ENCODE data around the gene SNIP1. TPM values are rescaled to one million over a fixed set of nuclear protein-coding genes. Genes with fewer than 3 reads are reported as not detected.

The SNIP1 gene
- total RNA-seq, 2 experiments from 2014 or later, result 57.9 to 64.7 TPM

GRCh38 chr1:37567023-37567422 lies 12.9 kb upstream of the SNIP1 start:
- ChIA-PET CTCF (no interaction called here), POLR2A (no interaction called here)
- Histone ChIP-seq H3K4me3 (ENCODE audit: low read length) (no peak overlapping the region), H3K4me1 (ENCODE audit: insufficient read depth, low read length) (no peaks in the 10 kb centered on the region), H3K9me3 (ENCODE audit: control insufficient read depth in 1 of 2, insufficient read depth in 1 of 2, low read length in 2 of 2) (no peaks in the 10 kb centered on the region), H3K27me3 (ENCODE audit: control insufficient read depth in 1 of 2, insufficient read depth in 2 of 2, low read length in 2 of 2) (no peaks in the 10 kb centered on the region), H3K27ac (ENCODE audit: low read depth in 1 of 2, low read length in 2 of 2) (no peak overlapping the region), H3K36me3 (ENCODE audit: insufficient read depth, low read length) (peaks cover 72% of the 10 kb centered on the region)
- no peak for TF ChIP-seq CTCF (IDR thresholded peaks at IDR 0.05)
- Mint-ChIP-seq H3K36me3 (ENCODE audit: low read depth) (peaks cover 77% of the 10 kb centered on the region), H3K9me3 (no peaks in the 10 kb centered on the region), H3K4me1 (ENCODE audit: low read depth) (no peaks in the 10 kb centered on the region), H3K4me3 (no peak overlapping the region), H3K27me3 (no peaks in the 10 kb centered on the region), H3K27ac (no peak overlapping the region)
- ATAC-seq (ENCODE audit: poor library complexity) (no peak), DNase-seq (no peak)
- intact Hi-C loops (cut with DNase I, micrococcal nuclease), result no loop called here

- H3K4me1 ChIP-seq (ENCODE audit: insufficient read depth, low read length), result no peaks in the 10 kb centered on the region
- no peak overlapping the region for H3K4me3 ChIP-seq (ENCODE audit: low read length)
- H3K9me3 Mint-ChIP-seq, result no peaks in the 10 kb centered on the region
- no peaks in the 10 kb centered on the region for H3K27me3 Mint-ChIP-seq
- CTCF ChIA-PET, result no interaction called here
- DNase-seq (no peak), ATAC-seq (ENCODE audit: poor library complexity) (no peak)
- no peaks in the 10 kb centered on the region for H3K27me3 ChIP-seq (ENCODE audit: control insufficient read depth in 1 of 2, insufficient read depth in 2 of 2, low read length in 2 of 2)
- intact Hi-C loops (cut with DNase I, micrococcal nuclease), result no loop called here
- H3K36me3 Mint-ChIP-seq (ENCODE audit: low read depth), result peaks cover 56% of the 10 kb centered on the region
- H3K4me1 Mint-ChIP-seq (ENCODE audit: low read depth), result no peaks in the 10 kb centered on the region
- H3K36me3 ChIP-seq (ENCODE audit: insufficient read depth, low read length), result peaks cover 52% of the 10 kb centered on the region
- H3K27ac Mint-ChIP-seq, result no peak overlapping the region
- no peak overlapping the region for H3K27ac ChIP-seq (ENCODE audit: low read depth in 1 of 2, low read length in 2 of 2)
- H3K4me3 Mint-ChIP-seq, result no peak overlapping the region
- POLR2A ChIA-PET, result interaction anchor here (1.2 kb wide), 1 partner anchor 124 kb away, joined by 3 read pairs; no protein-coding TSS in a partner anchor
- no peaks in the 10 kb centered on the region for H3K9me3 ChIP-seq (ENCODE audit: control insufficient read depth in 1 of 2, insufficient read depth in 1 of 2, low read length in 2 of 2)
- no peak for TF ChIP-seq CTCF (IDR thresholded peaks at IDR 0.05)
These were observed 10.8 kb upstream of the SNIP1 start for GRCh38 chr1:37564892-37565291.

GRCh38 chr1:37562984-37563383 lies 8.9 kb upstream of the SNIP1 start:
- Mint-ChIP-seq H3K4me1 (ENCODE audit: low read depth) (no peaks in the 10 kb centered on the region), H3K36me3 (ENCODE audit: low read depth) (peaks cover 37% of the 10 kb centered on the region), H3K27ac (no peak overlapping the region), H3K27me3 (peaks cover 3% of the 10 kb centered on the region), H3K4me3 (no peak overlapping the region), H3K9me3 (no peaks in the 10 kb centered on the region)
- ATAC-seq (ENCODE audit: poor library complexity) (no peak), DNase-seq (no peak)
- CTCF ChIA-PET, result no interaction called here
- no peak overlapping the region for H3K27ac ChIP-seq (ENCODE audit: low read depth in 1 of 2, low read length in 2 of 2)
- intact Hi-C loops (cut with DNase I, micrococcal nuclease), result loop anchor here in 1 of 2 experiments (1.0 kb wide), 1 partner anchor 119 kb away; no protein-coding TSS in a partner anchor
- H3K27me3 ChIP-seq (ENCODE audit: control insufficient read depth in 1 of 2, insufficient read depth in 2 of 2, low read length in 2 of 2), result no peaks in the 10 kb centered on the region
- no peak for TF ChIP-seq CTCF (IDR thresholded peaks at IDR 0.05)
- no peaks in the 10 kb centered on the region for H3K9me3 ChIP-seq (ENCODE audit: control insufficient read depth in 1 of 2, insufficient read depth in 1 of 2, low read length in 2 of 2)
- H3K4me3 ChIP-seq (ENCODE audit: low read length), result no peak overlapping the region
- POLR2A ChIA-PET, result no interaction called here
- no peaks in the 10 kb centered on the region for H3K4me1 ChIP-seq (ENCODE audit: insufficient read depth, low read length)
- peaks cover 33% of the 10 kb centered on the region for H3K36me3 ChIP-seq (ENCODE audit: insufficient read depth, low read length)

Data from CD4-positive, alpha-beta T cell (primary cell).